ENCODE measurements around the gene VAV3.

DNA sequence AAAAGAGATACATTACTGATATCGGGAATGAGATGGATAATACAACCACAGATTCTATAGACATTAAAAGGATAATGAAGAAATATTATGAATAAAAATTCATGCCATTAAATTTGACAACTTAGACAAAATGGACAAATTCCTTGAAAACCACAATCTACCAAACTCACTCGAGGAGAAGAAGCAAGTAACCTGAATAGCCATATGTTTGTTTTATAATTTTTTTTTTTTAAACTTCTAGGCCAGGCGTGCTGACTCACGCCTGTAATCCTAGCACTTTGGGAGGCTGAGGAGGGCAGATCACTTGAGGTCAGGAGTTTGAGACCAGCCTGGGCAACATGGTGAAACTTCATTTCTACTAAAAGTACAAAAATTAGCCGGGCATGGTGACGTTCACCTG, 327.9 kb downstream of the VAV3 start:
- TF ChIP-seq, protein P1, sequence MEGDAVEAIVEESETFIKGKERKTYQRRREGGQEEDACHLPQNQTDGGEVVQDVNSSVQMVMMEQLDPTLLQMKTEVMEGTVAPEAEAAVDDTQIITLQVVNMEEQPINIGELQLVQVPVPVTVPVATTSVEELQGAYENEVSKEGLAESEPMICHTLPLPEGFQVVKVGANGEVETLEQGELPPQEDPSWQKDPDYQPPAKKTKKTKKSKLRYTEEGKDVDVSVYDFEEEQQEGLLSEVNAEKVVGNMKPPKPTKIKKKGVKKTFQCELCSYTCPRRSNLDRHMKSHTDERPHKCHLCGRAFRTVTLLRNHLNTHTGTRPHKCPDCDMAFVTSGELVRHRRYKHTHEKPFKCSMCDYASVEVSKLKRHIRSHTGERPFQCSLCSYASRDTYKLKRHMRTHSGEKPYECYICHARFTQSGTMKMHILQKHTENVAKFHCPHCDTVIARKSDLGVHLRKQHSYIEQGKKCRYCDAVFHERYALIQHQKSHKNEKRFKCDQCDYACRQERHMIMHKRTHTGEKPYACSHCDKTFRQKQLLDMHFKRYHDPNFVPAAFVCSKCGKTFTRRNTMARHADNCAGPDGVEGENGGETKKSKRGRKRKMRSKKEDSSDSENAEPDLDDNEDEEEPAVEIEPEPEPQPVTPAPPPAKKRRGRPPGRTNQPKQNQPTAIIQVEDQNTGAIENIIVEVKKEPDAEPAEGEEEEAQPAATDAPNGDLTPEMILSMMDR (IDR thresholded peaks at IDR 0.05): no peak
- TF ChIP-seq POLR2A (IDR thresholded peaks at IDR 0.05): no peak

All from heart left ventricle (tissue), 13 donors.